Spinal cord (tissue), 9 donors: Measurements from ENCODE around the gene MSL3B.
A peak's percentile ranks its signal among the peaks of the same experiment; 100 is the strongest.
"Not testable (repeated sequence)": the region's sequence is repeated elsewhere in the genome, so short reads cannot be mapped to it uniquely, and the experiment has no call there.

Source experiments
- DNase-seq, 6 donors: peaks; one replicate each; pipeline versions ENCODE4 v3.0.0 to v3.0.0-alpha.2; 2013 to 2015; ENCODE audit warnings: low spot score in 6 of 6, low read depth in 4 of 6
- H3K27ac ChIP-seq: one replicate; pipeline ENCODE4 v1.5.1; 2013; ENCODE audit warnings: low read depth, low read length, control low read depth
- H3K27me3 ChIP-seq: one replicate; pipeline ENCODE4 v1.6.1; 2013; ENCODE audit warnings: low read length; ENCODE audit not compliant: control insufficient read depth, insufficient read depth
- H3K36me3 ChIP-seq: one replicate; pipeline ENCODE4 v1.6.1; 2013; ENCODE audit warnings: low read length; ENCODE audit not compliant: control insufficient read depth, insufficient read depth
- H3K4me1 ChIP-seq: one replicate; pipeline ENCODE4 v1.6.1; 2013; ENCODE audit warnings: low read length; ENCODE audit not compliant: control insufficient read depth, insufficient read depth
- H3K4me3 ChIP-seq: one replicate; pipeline ENCODE4 v1.5.1; 2013; ENCODE audit warnings: low read depth, low read length, control low read depth
- H3K9me3 ChIP-seq: one replicate; pipeline ENCODE4 v1.6.1; 2013; ENCODE audit warnings: low read length; ENCODE audit not compliant: control insufficient read depth, insufficient read depth
- WGBS: methylation state at CpG from one replicate; pipeline ENCODE4 v1.1.5; 2013; ENCODE audit warnings: missing lambda C conversion rate; ENCODE audit not compliant: insufficient coverage; 5-methylcytosine and 5-hydroxymethylcytosine counted together
- donor health status: healthy.

MSL3B gene

GRCh38 chr2:233867993-233868532 lies at the start of gene MSL3B:
Gene MSL3B, minus strand, starts transcription at chr2:233868386.
- H3K4me3 ChIP-seq = peak within 1 kb of the TSS; percentile 49
- 18% methylated on average over 35 of the region's 50 CpGs for WGBS
- DNase-seq = peak in 4 of 6 donors; percentile 17 to 79 (median 58)

GRCh38 chr2:233917116-233917515 lies 48.9 kb upstream of the MSL3B start, which contains the start of gene TRPM8:
Gene TRPM8, plus strand, starts transcription at chr2:233917373. Its CDS starts 9,165 bp downstream, at chr2:233926538.
- Histone ChIP-seq H3K36me3 (no peaks in the 10 kb centered on the region), H3K27ac (no peak within 1 kb of the TSS), H3K9me3 (no peaks in the 10 kb centered on the region), H3K4me1 (no peaks in the 10 kb centered on the region), H3K27me3 (no peaks in the 10 kb centered on the region), H3K4me3 (no peak within 1 kb of the TSS)
- peak in 2 of 6 donors; percentile 33 to 70 for DNase-seq
- WGBS = 10% methylated on average over 2 of the region's 5 CpGs

More at GRCh38 chr2:233867993-233868532, at the start of gene MSL3B:
- peak within 1 kb of the TSS; percentile 15 for H3K27ac ChIP-seq
- no peaks in the 10 kb centered on the region for H3K27me3 ChIP-seq
- peaks cover 3% of the 10 kb centered on the region for H3K36me3 ChIP-seq
- H3K4me1 ChIP-seq = peaks cover 5% of the 10 kb centered on the region
- H3K9me3 ChIP-seq = peaks cover 3% of the 10 kb centered on the region

GRCh38 chr2:233915128-233915527 lies 46.9 kb upstream of the MSL3B start:
- H3K4me1 ChIP-seq = no peaks in the 10 kb centered on the region
- no peak overlapping the region for H3K27ac ChIP-seq
- peak in 2 of 6 donors; percentile 14 to 77 for DNase-seq
- H3K36me3 ChIP-seq = no peaks in the 10 kb centered on the region
- H3K4me3 ChIP-seq = no peak overlapping the region
- H3K9me3 ChIP-seq = no peaks in the 10 kb centered on the region
- no CpG with 5 or more reads among the region's 2 CpGs for WGBS
- H3K27me3 ChIP-seq = no peaks in the 10 kb centered on the region

- DNase-seq = peak in 1 of 6 donors; percentile 33
- H3K27ac ChIP-seq = no peak overlapping the region
- 27% methylated on average over 8 of the region's 9 CpGs for WGBS
Measured at GRCh38 chr2:233912691-233913423, 44.7 kb upstream of the MSL3B start.

DNA sequence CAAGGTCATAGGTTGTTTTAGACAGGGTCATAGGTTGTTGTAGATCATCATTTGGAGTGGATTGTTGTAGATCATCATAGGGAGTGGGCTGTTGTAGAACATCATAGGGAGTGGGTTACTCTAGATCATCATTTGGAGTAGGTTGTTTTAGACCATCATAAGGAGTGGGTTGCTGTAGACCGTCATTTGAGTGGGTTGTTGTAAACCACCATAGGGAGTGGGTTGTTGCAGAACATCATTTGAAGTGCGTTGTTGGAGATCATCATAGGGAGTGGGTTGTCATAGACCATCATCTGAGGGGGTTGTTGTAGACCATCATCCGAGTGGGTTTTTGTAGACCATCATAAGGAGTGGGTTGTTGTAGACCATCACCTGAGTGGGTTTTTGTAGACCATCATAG lies 39.4 kb upstream of the MSL3B start:
- H3K27ac ChIP-seq = no peak overlapping the region
- 93% methylated on average over 3 of the region's 3 CpGs for WGBS
- no peak for DNase-seq
- H3K4me1 ChIP-seq = no peaks in the 10 kb centered on the region
- H3K27me3 ChIP-seq = no peaks in the 10 kb centered on the region
- H3K4me3 ChIP-seq = no peak overlapping the region
- no peaks in the 10 kb centered on the region for H3K9me3 ChIP-seq
- no peaks in the 10 kb centered on the region for H3K36me3 ChIP-seq

More at GRCh38 chr2:233912691-233913423, 44.7 kb upstream of the MSL3B start:
- H3K27me3 ChIP-seq = no peaks in the 10 kb centered on the region
- H3K36me3 ChIP-seq = no peaks in the 10 kb centered on the region
- no peaks in the 10 kb centered on the region for H3K9me3 ChIP-seq
- H3K4me1 ChIP-seq = no peaks in the 10 kb centered on the region
- no peak overlapping the region for H3K4me3 ChIP-seq

- 100% methylated on average over 1 of the region's 4 CpGs for WGBS
- H3K27me3 ChIP-seq = no peaks in the 10 kb centered on the region
- no peaks in the 10 kb centered on the region for H3K9me3 ChIP-seq
- no peak overlapping the region for H3K27ac ChIP-seq
- no peak for DNase-seq
- H3K36me3 ChIP-seq = no peaks in the 10 kb centered on the region
- no peaks in the 10 kb centered on the region for H3K4me1 ChIP-seq
- no peak overlapping the region for H3K4me3 ChIP-seq
Measured at GRCh38 chr2:233905945-233906344, 37.8 kb upstream of the MSL3B start.

GRCh38 chr2:233901884-233902283 lies 33.7 kb upstream of the MSL3B start:
- Histone ChIP-seq H3K27ac (no peak overlapping the region), H3K27me3 (no peaks in the 10 kb centered on the region), H3K36me3 (no peaks in the 10 kb centered on the region), H3K4me1 (no peaks in the 10 kb centered on the region), H3K4me3 (no peak overlapping the region), H3K9me3 (no peaks in the 10 kb centered on the region)
- peak in 1 of 6 donors; percentile 51 for DNase-seq
- 89% methylated on average over 3 of the region's 4 CpGs for whole genome bisulfite sequencing

DNA sequence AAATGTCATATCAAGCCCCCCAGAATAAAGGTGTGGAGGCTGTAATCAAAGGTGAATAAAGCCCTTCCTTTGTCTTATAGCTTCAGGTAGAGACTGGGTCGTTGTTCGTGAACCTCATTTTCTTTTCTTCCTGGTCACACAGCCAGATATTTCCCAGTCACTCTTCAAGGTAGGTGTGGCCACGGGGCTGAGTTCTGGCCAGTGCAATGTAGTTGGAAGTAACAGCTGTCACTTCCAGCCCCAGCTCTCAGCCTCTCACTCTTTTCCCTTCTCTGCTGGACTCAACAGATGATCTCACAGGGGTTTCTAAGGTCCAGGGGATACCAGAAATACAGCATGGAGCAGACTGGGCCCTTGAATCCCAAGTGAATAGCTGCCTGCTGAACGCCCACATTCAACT lies 33.2 kb upstream of the MSL3B start:
- Histone ChIP-seq H3K36me3 (no peaks in the 10 kb centered on the region), H3K4me1 (no peaks in the 10 kb centered on the region), H3K4me3 (no peak overlapping the region), H3K27me3 (no peaks in the 10 kb centered on the region), H3K27ac (no peak overlapping the region), H3K9me3 (no peaks in the 10 kb centered on the region)
- WGBS = 40% methylated on average over 2 of the region's 4 CpGs
- no peak for DNase-seq

DNA sequence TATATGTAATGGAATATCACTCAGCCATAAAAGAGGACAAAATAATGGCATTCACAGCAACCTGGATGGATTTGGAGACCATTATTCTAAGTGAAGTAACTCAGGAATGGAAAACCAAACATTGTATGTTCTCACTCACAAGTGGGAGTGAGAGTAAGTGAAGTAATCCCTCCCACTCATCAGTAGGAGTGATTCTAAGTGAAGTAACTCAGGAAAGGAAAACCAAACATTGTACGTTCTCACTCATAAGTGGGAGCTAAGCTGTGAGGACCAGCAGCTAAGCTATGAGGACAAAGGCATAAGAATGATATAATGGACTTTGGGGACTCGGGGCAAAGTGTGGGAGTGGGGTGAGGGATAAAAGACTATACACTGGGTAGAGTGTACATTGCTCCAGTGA lies 28.1 kb upstream of the MSL3B start:
- not testable (repeated sequence) for DNase-seq, H3K27me3 ChIP-seq, H3K36me3 ChIP-seq, H3K27ac ChIP-seq, H3K4me3 ChIP-seq, H3K9me3 ChIP-seq, H3K4me1 ChIP-seq
- WGBS = no CpG with 5 or more reads among the region's 2 CpGs

DNA sequence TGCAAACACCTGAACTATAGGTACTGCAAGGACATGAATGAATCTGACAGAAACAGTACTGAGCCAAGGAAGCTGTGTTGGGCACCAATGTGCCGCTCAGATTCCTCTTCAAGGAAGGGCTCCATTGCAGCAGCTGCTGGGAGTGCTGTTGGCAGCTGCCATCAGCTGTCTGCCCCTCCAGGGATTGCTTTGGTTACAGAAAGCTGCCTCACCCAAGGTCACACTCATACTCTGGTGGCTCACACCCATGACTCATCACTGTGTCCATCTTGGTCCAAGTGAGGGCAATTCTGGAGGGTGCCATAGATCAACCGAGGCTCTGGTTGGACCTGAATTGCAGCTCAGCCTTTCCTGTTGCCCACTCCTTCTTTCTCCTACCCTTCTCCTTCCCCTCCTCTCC lies 24.6 kb upstream of the MSL3B start:
- Histone ChIP-seq H3K27ac (no peak overlapping the region), H3K36me3 (no peaks in the 10 kb centered on the region), H3K27me3 (no peaks in the 10 kb centered on the region), H3K4me3 (no peak overlapping the region), H3K9me3 (no peaks in the 10 kb centered on the region), H3K4me1 (no peaks in the 10 kb centered on the region)
- 95% methylated on average over 2 of the region's 2 CpGs for WGBS
- no peak for DNase-seq
